Right renal cortex interstitium (tissue), 3 donors: ENCODE data around the gene LRIG3. TPM values are rescaled to one million over a fixed set of nuclear protein-coding genes. Genes with fewer than 3 reads are reported as not detected.
"Not testable (repeated sequence)": the region's sequence is repeated elsewhere in the genome, so short reads cannot be mapped to it uniquely, and the experiment has no call there.

ENCODE experiments used
- DNase-seq, 3 donors: peaks; one replicate each; pipeline ENCODE4 v3.0.0-alpha.2; 2013; ENCODE audit warnings: low read depth in 3 of 3, low spot score in 2 of 3
- polyA plus RNA-seq, 3 donors: library from polyadenylated mRNA; unstranded; fragments of 120-200 nt; gene quantifications; one replicate each; pipeline ENCODE4 v1.2.1, GENCODE V29; 2013; ENCODE audit not compliant: insufficient read length in 3 of 3

Gene LRIG3
- polyA plus RNA-seq, 3 donors, result 33.2 to 42.6 (median 34.1) TPM

GRCh38 chr12:58870595-58870994 is 49.7 kb downstream of the LRIG3 start:
- DNase-seq, result no peak

GRCh38 chr12:58860788-58861240 is 59.5 kb downstream of the LRIG3 start:
- DNase-seq, result no peak

GRCh38 chr12:58860056-58860787 is 60.1 kb downstream of the LRIG3 start:
- no peak for DNase-seq

GRCh38 chr12:58858030-58858429 is 62.3 kb downstream of the LRIG3 start:
- DNase-seq, result no peak

GRCh38 chr12:58857206-58857605 is 63.1 kb downstream of the LRIG3 start:
- DNase-seq, result not testable (repeated sequence)

GRCh38 chr12:58855630-58856029 is 64.7 kb downstream of the LRIG3 start:
- DNase-seq, result not testable (repeated sequence)

- DNase-seq, result no peak
These were observed 69.5 kb downstream of the LRIG3 start for GRCh38 chr12:58850826-58851225.

- no peak for DNase-seq
These were observed 72.3 kb downstream of the LRIG3 start for GRCh38 chr12:58847901-58848600.

- DNase-seq, result no peak
These were observed 76.1 kb downstream of the LRIG3 start for GRCh38 chr12:58844161-58844560.

GRCh38 chr12:58841058-58841798 is 79.1 kb downstream of the LRIG3 start:
- no peak for DNase-seq

- DNase-seq, result no peak
These were observed 86.5 kb downstream of the LRIG3 start for GRCh38 chr12:58833853-58834252.

- no peak for DNase-seq
These were observed 87.4 kb downstream of the LRIG3 start for GRCh38 chr12:58832920-58833319.
